Measurements from ENCODE around the gene TSSC4.

The TSSC4 gene

GRCh38 chr11:2387266-2387987 is 13.1 kb upstream of the TSSC4 start:
- no peak for DNase-seq

DNA sequence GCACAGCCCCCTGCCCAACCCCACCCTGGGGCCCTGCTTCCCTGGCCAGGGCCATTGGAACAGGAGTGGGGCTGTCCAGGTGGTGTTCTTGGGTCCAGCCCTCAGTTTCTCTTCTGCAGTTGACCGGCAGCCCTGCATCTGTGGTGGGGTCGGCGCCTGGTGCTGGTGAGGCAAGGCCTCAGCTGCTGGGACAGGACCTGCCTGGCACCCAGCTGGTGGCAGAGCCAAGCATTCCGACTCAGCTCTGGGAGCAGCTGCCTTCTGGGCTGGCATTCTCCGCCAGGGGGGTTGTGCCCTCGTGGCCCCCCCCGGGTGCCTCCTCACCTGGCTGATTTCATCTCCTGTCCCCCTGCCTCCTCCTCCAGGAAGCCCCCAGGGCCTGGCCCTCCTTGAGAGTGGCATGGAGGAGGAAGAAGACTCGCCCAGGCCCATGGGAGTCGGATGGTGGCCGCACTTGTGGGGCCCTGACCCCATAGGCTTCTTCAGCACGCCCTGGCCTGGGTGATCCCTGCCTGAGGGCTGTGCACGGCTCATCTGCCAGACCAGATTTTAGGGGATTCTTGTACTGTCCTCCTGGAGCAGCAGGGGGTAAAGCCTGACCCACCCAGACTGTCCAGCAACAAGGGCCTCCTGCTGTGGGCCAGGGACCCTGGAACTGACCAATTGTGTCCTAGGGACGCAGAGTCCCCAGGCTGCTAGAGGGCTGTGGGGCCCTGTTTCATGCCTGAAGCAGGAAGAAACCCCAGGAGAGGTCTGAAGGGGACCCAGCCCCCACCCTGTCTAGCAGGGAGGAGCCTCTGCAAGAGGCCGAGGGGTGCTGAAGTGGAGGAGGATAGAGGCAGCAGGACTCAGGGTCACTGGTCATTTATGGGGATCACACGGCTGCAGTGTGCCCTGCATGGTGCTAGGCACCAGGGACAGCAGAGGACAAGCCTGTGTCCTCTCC is 11.8 kb upstream of the TSSC4 start:
- DNase-seq, result no peak

DNA sequence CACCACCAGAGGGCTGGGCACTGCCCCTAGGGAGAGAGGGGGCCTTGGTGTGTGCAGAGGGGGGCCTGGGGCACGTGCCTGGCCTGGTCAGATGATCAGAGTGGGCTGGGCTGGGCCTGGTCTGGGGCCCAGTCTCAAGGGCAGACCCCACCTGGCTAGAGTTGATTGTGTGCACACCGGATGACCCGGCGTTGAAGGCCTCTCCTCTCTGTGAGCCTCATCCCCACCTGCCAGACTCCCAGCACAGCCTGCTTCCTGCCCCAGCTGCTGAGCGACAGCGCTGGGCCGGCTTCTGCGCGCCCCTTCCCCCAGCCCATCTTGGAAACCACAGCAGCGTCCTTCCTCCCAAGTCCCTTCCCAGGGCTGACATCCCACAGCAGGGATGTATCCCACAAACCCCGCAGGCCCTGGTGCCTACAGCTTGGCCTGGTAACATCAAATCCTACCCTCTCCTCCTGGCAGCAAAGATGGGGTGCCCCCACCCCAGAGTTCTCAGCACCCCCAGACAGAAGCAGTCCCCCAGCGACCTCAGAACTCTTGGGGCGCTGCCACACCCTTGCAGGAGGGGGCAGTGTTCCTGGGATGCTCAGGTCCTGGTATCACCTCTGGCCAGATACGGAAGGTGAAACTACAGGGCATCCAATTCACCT is 11.0 kb upstream of the TSSC4 start:
- DNase-seq, result no peak

DNA sequence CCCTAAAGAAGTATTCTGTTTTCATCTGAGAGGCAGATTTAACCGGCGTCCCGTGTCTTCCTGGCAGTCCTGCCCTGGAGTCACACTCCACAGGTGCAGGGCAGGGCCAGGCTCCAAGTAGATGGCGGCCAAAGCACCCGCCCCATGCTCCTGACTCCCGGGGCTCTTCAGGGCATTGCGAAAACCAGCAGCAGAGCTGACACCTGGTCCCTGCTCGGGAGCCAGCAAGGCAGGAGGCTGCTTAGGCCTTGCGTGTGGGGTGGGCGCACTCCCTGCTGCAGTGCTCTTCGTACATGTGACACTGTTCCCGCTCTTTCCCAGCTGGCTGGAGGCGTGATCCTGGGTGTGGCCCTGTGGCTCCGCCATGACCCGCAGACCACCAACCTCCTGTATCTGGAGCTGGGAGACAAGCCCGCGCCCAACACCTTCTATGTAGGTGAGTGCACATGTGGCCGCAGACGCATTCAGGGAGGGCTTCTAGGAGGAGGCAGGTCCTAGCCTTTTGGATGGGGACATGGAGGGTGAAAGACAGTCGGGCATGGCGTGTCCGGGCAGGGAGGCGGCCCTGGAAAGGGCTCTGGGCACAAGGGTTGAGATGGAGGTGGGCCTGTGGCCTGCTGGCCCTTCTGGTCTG is 10.3 kb upstream of the TSSC4 start:
- no peak for DNase-seq

- DNase-seq, result peak; percentile 80
These were observed 9.8 kb upstream of the TSSC4 start for GRCh38 chr11:2390725-2391151.

DNA sequence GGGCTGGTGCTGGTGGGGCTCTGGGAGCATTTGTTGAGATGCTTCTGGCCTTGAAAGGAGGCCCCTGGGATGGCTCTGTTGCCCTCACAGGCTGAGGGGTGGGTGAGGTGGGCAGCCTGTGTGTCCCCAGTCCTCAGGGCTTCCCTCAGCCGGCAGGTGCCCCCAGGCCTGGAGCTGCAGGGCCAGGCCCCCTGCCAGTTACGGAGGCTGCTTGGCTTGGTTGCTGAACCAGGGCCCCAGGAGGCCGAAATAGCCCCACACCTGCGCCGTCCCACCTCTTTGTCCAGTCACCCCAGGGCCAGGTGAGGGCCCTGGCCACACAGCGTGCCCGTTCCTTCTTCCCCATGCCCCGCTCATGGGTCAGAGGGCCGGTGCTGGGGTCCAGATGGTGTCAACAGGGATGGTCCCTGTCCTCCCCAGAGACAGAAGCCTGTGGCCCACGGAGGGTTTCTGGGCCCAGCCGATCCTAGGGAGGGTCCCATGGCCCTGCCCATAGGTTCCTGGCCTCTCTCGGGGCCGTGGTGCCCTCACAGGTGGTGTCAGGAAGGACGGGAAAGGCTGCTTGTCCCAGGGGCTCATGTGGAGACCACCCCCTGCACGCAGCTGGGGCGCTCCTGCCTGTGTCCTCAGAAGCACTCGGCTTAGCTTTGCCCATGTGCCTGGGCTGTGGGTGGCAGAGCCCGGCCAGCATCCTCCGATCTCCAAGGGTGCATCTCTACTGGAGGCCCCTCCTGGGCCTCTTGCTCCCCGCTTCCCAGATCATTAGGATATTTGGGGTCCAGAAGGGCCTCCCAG is 9.2 kb upstream of the TSSC4 start:
- no peak for DNase-seq

DNA sequence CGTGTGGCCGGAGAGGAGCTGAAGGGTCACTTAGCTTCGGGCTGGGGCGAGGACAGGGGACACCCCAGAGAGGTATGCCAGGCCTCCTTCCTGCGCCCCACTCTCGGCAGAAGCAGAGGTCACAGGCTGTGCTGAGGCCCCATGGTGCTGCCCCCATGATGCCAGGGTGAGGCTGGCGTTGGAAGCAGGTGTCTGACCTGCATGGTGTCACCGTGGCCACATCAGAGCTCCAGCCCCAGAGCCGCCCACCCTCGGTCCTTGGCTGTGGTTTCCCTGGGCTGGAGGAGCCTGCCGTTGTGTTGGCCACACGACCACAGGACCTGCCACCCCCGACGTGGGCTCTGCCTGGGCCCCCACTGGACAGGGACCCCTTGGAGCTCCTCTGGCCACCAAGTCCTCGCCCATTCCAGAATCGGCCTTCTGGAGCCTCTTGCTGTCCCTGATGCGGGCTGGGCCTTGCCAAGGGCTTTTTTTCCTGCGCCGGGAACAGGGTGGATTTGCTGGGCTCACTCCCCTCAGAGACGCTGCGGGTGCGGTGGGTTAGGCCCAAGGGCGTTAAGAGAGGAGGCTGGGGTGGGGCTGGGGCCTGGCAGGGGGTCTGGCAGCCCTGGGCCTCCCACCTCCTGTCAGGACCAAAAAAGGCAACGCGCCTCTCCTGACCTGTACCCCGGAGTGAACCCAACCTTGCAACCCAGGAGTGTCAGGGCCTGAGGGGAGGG is 8.2 kb upstream of the TSSC4 start:
- no peak for DNase-seq

- DNase-seq, result no peak
These were observed 7.3 kb upstream of the TSSC4 start for GRCh38 chr11:2393111-2393868.

- no peak for DNase-seq
These were observed 6.4 kb upstream of the TSSC4 start for GRCh38 chr11:2393941-2394817.

DNA sequence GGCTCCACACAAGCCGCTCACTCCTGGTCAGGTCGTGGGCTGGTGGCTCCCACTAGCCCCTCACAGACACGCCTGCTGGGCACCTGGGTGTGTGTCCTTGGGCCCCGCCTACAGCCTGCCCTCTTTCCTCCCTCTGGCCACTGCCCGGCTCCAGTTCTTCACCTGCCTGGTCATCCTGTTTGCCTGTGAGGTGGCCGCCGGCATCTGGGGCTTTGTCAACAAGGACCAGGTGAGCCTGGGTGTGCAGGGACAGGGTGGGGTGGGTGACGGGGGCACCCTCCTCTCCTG is 5.8 kb upstream of the TSSC4 start:
- DNase-seq, result no peak

- no peak for DNase-seq
These were observed 5.3 kb upstream of the TSSC4 start for GRCh38 chr11:2395211-2395730.

GRCh38 chr11:2395856-2396255 is 4.7 kb upstream of the TSSC4 start:
- DNase-seq, result no peak

GRCh38 chr11:2396471-2396870 is 4.1 kb upstream of the TSSC4 start:
- DNase-seq, result no peak

DNA sequence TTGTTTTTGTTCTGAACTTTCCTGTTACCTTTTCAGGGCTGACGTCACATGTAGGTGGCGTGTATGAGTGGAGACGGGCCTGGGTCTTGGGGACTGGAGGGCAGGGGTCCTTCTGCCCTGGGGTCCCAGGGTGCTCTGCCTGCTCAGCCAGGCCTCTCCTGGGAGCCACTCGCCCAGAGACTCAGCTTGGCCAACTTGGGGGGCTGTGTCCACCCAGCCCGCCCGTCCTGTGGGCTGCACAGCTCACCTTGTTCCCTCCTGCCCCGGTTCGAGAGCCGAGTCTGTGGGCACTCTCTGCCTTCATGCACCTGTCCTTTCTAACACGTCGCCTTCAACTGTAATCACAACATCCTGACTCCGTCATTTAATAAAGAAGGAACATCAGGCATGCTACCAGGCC is 3.5 kb upstream of the TSSC4 start:
- no peak for DNase-seq

DNA sequence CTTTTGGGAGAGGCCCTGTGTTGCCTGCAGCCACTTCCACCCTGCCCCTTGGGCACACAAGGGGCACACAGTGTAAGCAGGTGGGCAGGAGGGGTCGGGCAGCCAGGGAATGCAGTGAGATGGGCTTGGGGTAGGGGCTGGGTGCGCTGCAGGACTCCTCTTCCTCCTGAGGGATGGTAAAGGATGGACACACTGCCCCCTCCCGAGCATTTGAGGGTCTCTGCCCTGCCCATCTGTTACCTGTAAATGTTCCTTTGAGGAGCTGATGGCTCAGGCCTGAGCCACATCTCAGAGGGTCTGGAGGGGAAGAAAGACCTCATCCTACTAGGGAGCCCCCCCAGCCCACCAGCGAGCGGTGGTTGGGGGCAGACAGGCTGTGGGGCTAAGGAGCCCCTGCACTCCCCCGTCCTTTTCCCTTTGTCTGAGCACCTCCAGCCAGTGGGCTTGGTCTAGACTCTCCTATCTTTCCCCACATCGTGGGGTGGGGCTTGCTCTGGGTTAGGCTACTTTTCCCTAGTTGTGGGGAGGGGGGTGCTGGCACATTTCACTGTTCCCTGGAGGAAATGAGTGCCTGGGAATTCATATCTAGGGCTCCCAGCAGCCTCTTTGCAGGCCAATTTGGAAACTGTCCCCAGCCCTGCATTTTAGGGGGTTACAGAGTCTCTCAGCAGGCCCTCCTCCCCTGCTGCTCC is 1.7 kb upstream of the TSSC4 start:
- DNase-seq, result no peak

GRCh38 chr11:2399488-2400068 is 972 bp upstream of the TSSC4 start:
- no peak for DNase-seq

- no peak for DNase-seq
These were observed 349 bp downstream of the TSSC4 start for GRCh38 chr11:2400762-2401435.
